ENCODE results near the gene CRYGC.

The CRYGC gene

DNA sequence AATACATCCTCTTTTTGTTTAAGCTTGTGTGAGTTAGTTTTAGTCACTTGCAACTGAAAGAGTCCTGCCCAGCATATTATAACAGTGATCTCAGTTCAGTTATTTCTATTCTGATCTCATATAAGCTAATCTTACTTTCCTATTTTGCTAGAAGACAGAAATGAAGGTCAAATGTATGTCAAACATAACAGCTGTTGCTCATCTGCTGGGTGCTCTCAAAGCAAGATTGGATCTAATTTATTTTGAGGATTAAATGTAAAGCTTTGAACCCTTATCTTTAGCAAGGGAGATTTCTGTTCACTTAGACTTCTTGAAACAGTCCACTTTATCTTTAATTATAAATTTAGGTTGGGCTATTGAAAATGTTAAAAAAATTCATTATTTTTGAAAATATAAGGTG, 36.5 kb downstream of the CRYGC start:
- TF ChIP-seq, protein P1, sequence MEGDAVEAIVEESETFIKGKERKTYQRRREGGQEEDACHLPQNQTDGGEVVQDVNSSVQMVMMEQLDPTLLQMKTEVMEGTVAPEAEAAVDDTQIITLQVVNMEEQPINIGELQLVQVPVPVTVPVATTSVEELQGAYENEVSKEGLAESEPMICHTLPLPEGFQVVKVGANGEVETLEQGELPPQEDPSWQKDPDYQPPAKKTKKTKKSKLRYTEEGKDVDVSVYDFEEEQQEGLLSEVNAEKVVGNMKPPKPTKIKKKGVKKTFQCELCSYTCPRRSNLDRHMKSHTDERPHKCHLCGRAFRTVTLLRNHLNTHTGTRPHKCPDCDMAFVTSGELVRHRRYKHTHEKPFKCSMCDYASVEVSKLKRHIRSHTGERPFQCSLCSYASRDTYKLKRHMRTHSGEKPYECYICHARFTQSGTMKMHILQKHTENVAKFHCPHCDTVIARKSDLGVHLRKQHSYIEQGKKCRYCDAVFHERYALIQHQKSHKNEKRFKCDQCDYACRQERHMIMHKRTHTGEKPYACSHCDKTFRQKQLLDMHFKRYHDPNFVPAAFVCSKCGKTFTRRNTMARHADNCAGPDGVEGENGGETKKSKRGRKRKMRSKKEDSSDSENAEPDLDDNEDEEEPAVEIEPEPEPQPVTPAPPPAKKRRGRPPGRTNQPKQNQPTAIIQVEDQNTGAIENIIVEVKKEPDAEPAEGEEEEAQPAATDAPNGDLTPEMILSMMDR (conservative IDR thresholded peaks at IDR 0.05; ENCODE audit: low read depth, low read length), result no peak
- H3K4me3 ChIP-seq (ENCODE audit: low read depth, low read length), result no peak overlapping the region

GRCh38 chr2:208092093-208092832, 37.4 kb downstream of the CRYGC start:
- TF ChIP-seq, protein P1 (conservative IDR thresholded peaks at IDR 0.05; ENCODE audit: low read depth, low read length), result no peak
- peak; percentile 19 for DNase-seq (ENCODE audit: low read depth)
- H3K4me3 ChIP-seq (ENCODE audit: low read depth, low read length), result no peak overlapping the region

More for the DNA sequence above, 36.5 kb downstream of the CRYGC start:
- DNase-seq (ENCODE audit: low read depth), result peak; percentile 11

- DNase-seq (ENCODE audit: low read depth), result no peak
- H3K4me3 ChIP-seq (ENCODE audit: low read depth, low read length), result no peak overlapping the region
- TF ChIP-seq, protein P1 (conservative IDR thresholded peaks at IDR 0.05; ENCODE audit: low read depth, low read length), result no peak
These were observed 39.2 kb downstream of the CRYGC start for GRCh38 chr2:208090420-208090819.

- no peak overlapping the region for H3K4me3 ChIP-seq (ENCODE audit: low read depth, low read length)
- DNase-seq (ENCODE audit: low read depth), result no peak
- TF ChIP-seq, protein P1 (conservative IDR thresholded peaks at IDR 0.05; ENCODE audit: low read depth, low read length), result no peak
These were observed 43.6 kb downstream of the CRYGC start for GRCh38 chr2:208086029-208086428.

- DNase-seq (ENCODE audit: low read depth), result no peak
- TF ChIP-seq, protein P1 (conservative IDR thresholded peaks at IDR 0.05; ENCODE audit: low read depth, low read length), result no peak
- H3K4me3 ChIP-seq (ENCODE audit: low read depth, low read length), result no peak overlapping the region
These were observed 45.8 kb downstream of the CRYGC start for GRCh38 chr2:208083807-208084206.

All from choroid plexus epithelial cell (primary cell).